SJSA1 (cell line): ENCODE data around the gene MICU2. TPM values are rescaled to one million over a fixed set of nuclear protein-coding genes. Genes with fewer than 3 reads are reported as not detected.

Source experiments
- DNase-seq, 2 experiments: peaks; one replicate each; pipeline ENCODE4 v3.0.0-alpha.2; 2015 to 2020; ENCODE audit warnings: low spot score in 2 of 2, low read depth in 1 of 2
- H3K27ac ChIP-seq: fragments of 250-450 bp; sonication (Bioruptor Pico); 2 replicates; pipeline ENCODE4 v1.5.1; 2020; ENCODE audit warnings: mild to moderate bottlenecking, moderate library complexity
- H3K27me3 ChIP-seq: fragments of 250-450 bp; sonication (Bioruptor Pico); replicated peaks from 2 replicates; pipeline ENCODE4 v1.5.1; 2020; ENCODE audit warnings: mild to moderate bottlenecking, moderate library complexity
- H3K36me3 ChIP-seq: fragments of 250-450 bp; sonication (Bioruptor Pico); 2 replicates; pipeline ENCODE4 v1.5.1; 2020; ENCODE audit warnings: mild to moderate bottlenecking
- H3K4me1 ChIP-seq: fragments of 250-450 bp; sonication (Bioruptor Pico); replicated peaks from 2 replicates; pipeline ENCODE4 v1.6.1; 2021; ENCODE audit warnings: mild to moderate bottlenecking
- H3K4me3 ChIP-seq: fragments of 250-450 bp; sonication (Bioruptor Pico); 2 replicates; pipeline ENCODE4 v1.5.1; 2020; ENCODE audit warnings: mild to moderate bottlenecking
- H3K9me3 ChIP-seq: fragments of 250-450 bp; sonication (Bioruptor Pico); replicated peaks from 2 replicates; pipeline ENCODE4 v1.5.1; 2020; ENCODE audit warnings: mild to moderate bottlenecking
- total RNA-seq: library from RNA; depleted of rRNA; stranded (reverse); fragments of >200 nt; shearing (Covaris generic); gene quantifications from 2 replicates; pipeline ENCODE4 v1.2.3, GENCODE V29; 2014

Gene MICU2
- total RNA-seq, 1 experiment from 2014 or later: 69.7 TPM

- Histone ChIP-seq H3K27me3 (no peaks in the 10 kb centered on the region), H3K27ac (no peak overlapping the region), H3K9me3 (no peaks in the 10 kb centered on the region), H3K36me3 (0 out of 2 replicates have a peak, but pooled peaks cover 5% of the 10 kb centered on the region), H3K4me1 (no peaks in the 10 kb centered on the region), H3K4me3 (no peak overlapping the region)
- no peak for DNase-seq
Observed at GRCh38 chr13:21548577-21548976, 55.4 kb downstream of the MICU2 start.

- Histone ChIP-seq H3K4me3 (no peak overlapping the region), H3K36me3 (0 out of 2 replicates have a peak, but pooled peaks cover 5% of the 10 kb centered on the region), H3K27me3 (no peaks in the 10 kb centered on the region), H3K27ac (no peak overlapping the region), H3K9me3 (no peaks in the 10 kb centered on the region), H3K4me1 (0 out of 2 replicates have a peak, but pooled peaks cover 2% of the 10 kb centered on the region)
- DNase-seq: no peak
Observed at GRCh38 chr13:21546372-21546771, 57.6 kb downstream of the MICU2 start.

DNA sequence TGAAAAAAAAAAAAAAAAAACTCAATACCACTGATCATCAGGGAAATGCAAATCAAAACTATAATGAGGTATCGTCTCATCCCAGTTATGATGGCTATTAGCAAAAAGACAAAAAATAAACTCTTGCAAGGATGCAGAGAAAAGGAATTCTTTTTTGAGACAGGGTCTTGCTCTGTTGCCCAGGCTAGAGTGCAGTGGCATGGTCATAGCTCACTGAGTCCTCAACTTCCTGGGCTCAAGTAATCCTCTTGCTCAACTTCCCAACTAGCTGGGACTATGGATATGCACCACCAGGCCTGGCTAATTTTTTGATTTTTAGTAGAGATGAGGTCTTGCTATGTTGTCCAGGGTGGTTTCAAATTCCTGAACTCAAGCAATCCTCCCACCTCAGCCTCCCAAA is 59.5 kb downstream of the MICU2 start:
- Histone ChIP-seq H3K9me3 (no peaks in the 10 kb centered on the region), H3K27ac (no peak overlapping the region), H3K27me3 (no peaks in the 10 kb centered on the region), H3K4me3 (no peak overlapping the region), H3K36me3 (0 out of 2 replicates have a peak, but pooled peaks cover 5% of the 10 kb centered on the region), H3K4me1 (0 out of 2 replicates have a peak, but pooled peaks cover 4% of the 10 kb centered on the region)
- DNase-seq: no peak

DNA sequence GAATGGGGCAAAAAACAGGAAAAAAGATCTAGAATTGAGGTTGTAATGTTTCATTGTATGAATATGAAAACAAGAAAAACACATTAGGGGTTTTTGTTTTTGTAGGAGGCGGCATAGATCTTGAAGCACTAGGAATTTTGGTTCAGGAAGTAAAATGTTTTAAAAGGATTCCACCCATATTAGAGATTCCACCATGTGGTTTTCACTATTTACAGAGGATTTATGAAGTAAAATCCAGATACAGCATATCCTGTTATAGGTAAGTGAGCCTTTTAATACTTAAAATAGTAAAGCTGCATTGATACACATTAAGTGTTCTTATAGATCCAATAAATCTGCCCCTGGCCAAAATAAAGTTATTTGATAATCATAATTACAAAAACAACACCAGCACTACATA is 61.4 kb downstream of the MICU2 start:
- 0 out of 2 replicates have a peak, but pooled peaks cover 5% of the 10 kb centered on the region for H3K36me3 ChIP-seq
- H3K4me3 ChIP-seq: no peak overlapping the region
- no peak for DNase-seq
- no peaks in the 10 kb centered on the region for H3K27me3 ChIP-seq
- 0 out of 2 replicates have a peak, but pooled peaks cover 4% of the 10 kb centered on the region for H3K4me1 ChIP-seq
- no peaks in the 10 kb centered on the region for H3K9me3 ChIP-seq
- no peak overlapping the region for H3K27ac ChIP-seq

GRCh38 chr13:21541980-21542379 is 62.0 kb downstream of the MICU2 start:
- no peak overlapping the region for H3K4me3 ChIP-seq
- H3K27me3 ChIP-seq: no peaks in the 10 kb centered on the region
- 0 out of 2 replicates have a peak, but pooled peaks cover 4% of the 10 kb centered on the region for H3K4me1 ChIP-seq
- no peaks in the 10 kb centered on the region for H3K9me3 ChIP-seq
- DNase-seq: no peak
- H3K36me3 ChIP-seq: 0 out of 2 replicates have a peak, but pooled peaks cover 5% of the 10 kb centered on the region
- no peak overlapping the region for H3K27ac ChIP-seq

DNA sequence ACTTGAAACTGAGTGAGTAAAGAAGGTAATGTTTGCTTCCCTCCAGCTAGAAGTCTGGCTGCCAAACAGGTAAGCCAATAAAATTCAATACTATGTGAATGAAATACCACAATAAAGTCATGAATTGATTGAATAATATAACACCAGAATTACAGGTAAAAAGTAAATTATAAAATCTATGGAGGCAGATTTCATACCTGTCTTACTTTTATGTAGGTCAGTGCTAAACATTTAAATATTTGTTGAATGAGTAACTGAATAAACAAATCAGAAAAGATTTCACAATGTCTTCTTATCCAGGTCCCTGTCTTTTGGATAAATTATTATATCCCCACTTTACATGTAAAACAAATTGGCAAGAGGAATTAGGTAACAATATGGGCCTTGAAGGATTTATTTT is 62.7 kb downstream of the MICU2 start:
- Histone ChIP-seq H3K4me1 (0 out of 2 replicates have a peak, but pooled peaks cover 4% of the 10 kb centered on the region), H3K27ac (no peak overlapping the region), H3K36me3 (0 out of 2 replicates have a peak, but pooled peaks cover 5% of the 10 kb centered on the region), H3K4me3 (no peak overlapping the region), H3K9me3 (no peaks in the 10 kb centered on the region), H3K27me3 (no peaks in the 10 kb centered on the region)
- no peak for DNase-seq

GRCh38 chr13:21539687-21540086 is 64.3 kb downstream of the MICU2 start:
- Histone ChIP-seq H3K4me3 (no peak overlapping the region), H3K27ac (no peak overlapping the region), H3K4me1 (0 out of 2 replicates have a peak, but pooled peaks cover 4% of the 10 kb centered on the region), H3K27me3 (no peaks in the 10 kb centered on the region), H3K9me3 (no peaks in the 10 kb centered on the region), H3K36me3 (no peaks in the 10 kb centered on the region)
- no peak for DNase-seq

DNA sequence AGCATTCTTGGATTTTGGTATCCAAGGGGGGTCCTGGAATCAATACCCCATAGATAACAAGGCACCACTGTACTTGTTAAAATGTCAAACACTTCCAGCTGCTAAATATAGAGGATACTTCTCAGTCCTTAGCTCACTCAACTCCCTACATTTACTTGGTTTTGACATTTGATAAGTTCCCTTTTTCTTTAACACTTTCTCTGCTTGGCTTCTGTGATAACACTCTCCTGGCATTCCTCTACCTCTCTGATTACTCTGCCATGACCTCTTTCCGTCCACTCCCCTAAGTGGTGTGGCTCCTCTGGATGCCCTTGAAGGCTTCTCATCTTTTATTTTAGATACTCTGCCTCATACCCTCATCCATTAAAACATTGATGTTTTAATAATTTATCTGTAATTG is 65.2 kb downstream of the MICU2 start:
- H3K36me3 ChIP-seq: no peaks in the 10 kb centered on the region
- 0 out of 2 replicates have a peak, but pooled peaks cover 4% of the 10 kb centered on the region for H3K4me1 ChIP-seq
- no peaks in the 10 kb centered on the region for H3K27me3 ChIP-seq
- no peak overlapping the region for H3K27ac ChIP-seq
- H3K4me3 ChIP-seq: no peak overlapping the region
- no peak for DNase-seq
- H3K9me3 ChIP-seq: no peaks in the 10 kb centered on the region

DNA sequence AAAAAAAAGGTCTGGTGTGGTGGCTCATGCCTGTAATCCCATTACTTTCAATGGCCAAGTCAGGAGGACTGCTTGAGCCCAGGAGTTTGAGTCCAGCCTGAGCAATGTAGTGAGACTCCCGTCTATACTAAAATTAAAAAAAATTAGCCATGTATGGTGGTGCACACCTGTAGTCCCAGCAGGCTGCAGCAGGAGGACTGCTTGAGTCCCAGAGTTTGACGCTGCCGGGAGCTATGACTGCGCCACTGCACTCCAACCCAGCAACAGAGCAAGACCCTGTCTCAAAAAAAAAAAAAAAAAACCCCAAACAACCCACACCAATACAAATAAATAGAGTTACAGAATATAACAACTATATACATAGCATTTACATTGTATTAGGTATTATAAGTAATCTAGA is 65.7 kb downstream of the MICU2 start:
- no peaks in the 10 kb centered on the region for H3K27me3 ChIP-seq
- H3K36me3 ChIP-seq: no peaks in the 10 kb centered on the region
- no peaks in the 10 kb centered on the region for H3K9me3 ChIP-seq
- 0 out of 2 replicates have a peak, but pooled peaks cover 4% of the 10 kb centered on the region for H3K4me1 ChIP-seq
- H3K4me3 ChIP-seq: no peak overlapping the region
- no peak overlapping the region for H3K27ac ChIP-seq
- no peak for DNase-seq

DNA sequence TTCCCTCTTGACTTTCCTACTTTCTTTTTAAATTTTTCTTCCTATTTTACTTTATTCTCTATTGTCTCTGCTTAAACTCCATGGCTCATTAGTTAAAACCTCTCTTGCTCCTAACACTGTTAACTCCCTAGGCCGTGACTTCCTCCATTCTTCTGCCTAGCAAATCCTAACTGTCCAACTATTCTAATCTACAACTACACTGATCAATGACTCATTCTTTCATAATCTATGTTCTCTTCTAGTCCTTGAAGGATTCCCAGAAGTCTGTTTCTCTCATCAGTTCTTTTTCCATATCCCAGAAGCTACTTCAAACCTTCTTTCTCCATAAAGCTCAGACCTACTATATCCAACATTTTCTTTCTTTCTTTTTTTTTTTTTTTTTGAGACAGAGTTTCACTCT is 66.9 kb downstream of the MICU2 start:
- Histone ChIP-seq H3K4me1 (0 out of 2 replicates have a peak, but pooled peaks cover 4% of the 10 kb centered on the region), H3K36me3 (no peaks in the 10 kb centered on the region), H3K4me3 (no peak overlapping the region), H3K27me3 (no peaks in the 10 kb centered on the region), H3K27ac (no peak overlapping the region), H3K9me3 (no peaks in the 10 kb centered on the region)
- DNase-seq: no peak

GRCh38 chr13:21534760-21535159 is 69.2 kb downstream of the MICU2 start:
- no peak for DNase-seq
- H3K4me1 ChIP-seq: peaks cover 6% of the 10 kb centered on the region
- H3K4me3 ChIP-seq: no peak overlapping the region
- H3K27ac ChIP-seq: no peak overlapping the region
- H3K9me3 ChIP-seq: no peaks in the 10 kb centered on the region
- no peaks in the 10 kb centered on the region for H3K27me3 ChIP-seq
- no peaks in the 10 kb centered on the region for H3K36me3 ChIP-seq

DNA sequence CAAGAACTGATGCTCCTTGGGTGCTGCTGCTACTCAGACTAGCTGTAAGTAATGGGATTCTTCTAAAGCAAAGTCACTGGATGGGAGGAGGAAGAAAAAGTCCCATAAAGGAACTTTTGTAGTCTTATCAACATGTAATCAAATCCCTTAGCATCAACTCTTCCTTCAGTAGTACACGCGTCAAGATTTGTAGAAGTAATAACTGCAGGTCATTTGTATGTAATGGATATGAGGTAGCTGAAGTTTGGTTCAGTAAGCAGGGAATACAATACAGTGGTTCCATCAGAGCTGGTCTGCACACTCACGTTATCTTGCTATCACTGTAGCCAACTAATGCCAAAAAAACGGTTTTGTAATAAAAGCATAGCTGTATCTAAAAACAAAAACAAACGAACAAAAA is 72.5 kb downstream of the MICU2 start:
- DNase-seq: no peak
- Histone ChIP-seq H3K4me1 (peaks cover 20% of the 10 kb centered on the region), H3K36me3 (no peaks in the 10 kb centered on the region), H3K27me3 (no peaks in the 10 kb centered on the region), H3K4me3 (no peak overlapping the region), H3K9me3 (no peaks in the 10 kb centered on the region), H3K27ac (no peak overlapping the region)

- H3K9me3 ChIP-seq: no peaks in the 10 kb centered on the region
- H3K27ac ChIP-seq: no peak overlapping the region
- H3K4me3 ChIP-seq: no peak overlapping the region
- peaks cover 20% of the 10 kb centered on the region for H3K4me1 ChIP-seq
- no peak for DNase-seq
- H3K36me3 ChIP-seq: no peaks in the 10 kb centered on the region
- no peaks in the 10 kb centered on the region for H3K27me3 ChIP-seq
Observed at GRCh38 chr13:21530656-21531055, 73.3 kb downstream of the MICU2 start.

- Histone ChIP-seq H3K27me3 (no peaks in the 10 kb centered on the region), H3K36me3 (no peaks in the 10 kb centered on the region), H3K9me3 (no peaks in the 10 kb centered on the region), H3K4me1 (peaks cover 20% of the 10 kb centered on the region), H3K27ac (peak overlapping the region; percentile 73), H3K4me3 (no peak overlapping the region)
- peak in 1 of 2 experiments; percentile 4 for DNase-seq
Observed at GRCh38 chr13:21529146-21529893, 74.7 kb downstream of the MICU2 start.
